Fibroblast of lung (primary cell): ENCODE measurements around the gene PTP4A2.

Source experiments
- CTCF ChIP-seq, 2 donors: IDR thresholded peaks in 1 of 2; conservative IDR thresholded peaks in 1 of 2; 1 replicate in 1 of 2; 2 replicates in 1 of 2; pipeline ENCODE4 v1.5.1; 2011 to 2012; ENCODE audit warnings: low read length in 2 of 2, control low read depth in 1 of 2, inconsistent platforms in 1 of 2, low read depth in 1 of 2, mild to moderate bottlenecking in 1 of 2
- EZH2 ChIP-seq: IDR thresholded peaks from 2 replicates; pipeline ENCODE4 v1.5.1; 2012; ENCODE audit warnings: low read length, control low read depth, mild to moderate bottlenecking; ENCODE audit errors: missing control alignments

- TF ChIP-seq CTCF (conservative IDR thresholded peaks at IDR 0.05 in 1 of 2, IDR thresholded peaks at IDR 0.05 in 1 of 2; ENCODE audit: low read depth in 1 of 2, low read length in 2 of 2) (no peak), EZH2 (no peak)
Observed at GRCh38 chr1:31961536-31961935, 23.4 kb upstream of the PTP4A2 start.
